ENCODE measurements around the gene ELMO1.

The ELMO1 gene

DNA sequence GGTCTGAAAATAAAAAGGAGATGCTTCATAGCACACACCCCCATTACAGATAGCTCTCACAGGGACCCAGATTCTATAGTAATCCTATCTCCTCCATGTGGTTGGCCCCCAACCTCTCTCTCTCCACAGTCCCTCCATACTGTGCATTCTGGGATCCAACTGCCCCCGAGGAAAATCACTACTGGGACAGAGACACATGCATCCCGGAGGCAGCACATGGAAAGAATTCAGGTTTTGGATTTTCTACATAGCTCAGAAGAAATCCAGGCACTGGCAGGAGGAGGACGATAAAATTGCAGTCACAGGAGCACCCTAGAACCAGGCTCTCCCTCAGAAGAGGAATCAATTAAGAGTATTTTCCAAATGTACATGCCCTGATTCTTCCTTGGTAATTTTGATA, 239.5 kb downstream of the ELMO1 start:
- no peak for DNase-seq

DNA sequence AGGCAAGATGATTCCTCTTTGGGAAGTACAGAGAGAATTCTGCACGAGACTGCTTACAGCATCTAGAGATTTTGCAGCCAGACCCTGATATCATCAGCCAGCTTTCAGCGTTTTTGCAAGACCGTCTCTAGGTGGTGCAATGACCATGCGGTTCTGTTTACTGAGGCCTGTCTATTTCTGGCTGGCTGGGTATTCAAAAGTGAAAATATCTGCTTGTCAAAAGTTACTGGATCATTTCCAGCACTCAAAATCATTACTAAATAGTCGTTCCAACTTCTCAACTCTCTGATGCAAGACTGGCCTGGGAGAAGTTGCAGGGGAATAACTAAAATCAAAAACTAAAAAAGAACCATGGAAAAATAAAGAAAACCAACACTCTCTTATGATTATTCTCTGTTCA, 240.1 kb downstream of the ELMO1 start:
- DNase-seq = peak in 2 of 4 experiments; percentile 4 to 9

DNA sequence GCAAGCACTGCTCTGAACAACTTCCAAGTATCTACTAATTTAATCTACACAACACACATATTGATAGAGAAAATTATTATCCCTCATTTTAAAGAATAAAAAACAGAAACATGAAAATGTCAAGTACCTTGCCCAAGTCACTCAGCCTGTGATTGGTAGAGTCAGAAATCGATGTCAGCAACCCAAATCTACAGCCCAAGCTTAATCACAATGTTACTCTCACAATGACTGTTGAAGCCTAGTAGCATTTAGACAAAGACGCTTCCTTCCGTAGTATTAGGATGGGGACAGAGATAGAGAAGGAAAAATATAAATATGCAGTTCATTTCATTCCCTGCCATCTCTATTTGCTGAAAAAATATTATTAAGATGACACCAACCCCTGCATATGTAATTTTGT, 242.5 kb downstream of the ELMO1 start:
- DNase-seq = no peak

DNA sequence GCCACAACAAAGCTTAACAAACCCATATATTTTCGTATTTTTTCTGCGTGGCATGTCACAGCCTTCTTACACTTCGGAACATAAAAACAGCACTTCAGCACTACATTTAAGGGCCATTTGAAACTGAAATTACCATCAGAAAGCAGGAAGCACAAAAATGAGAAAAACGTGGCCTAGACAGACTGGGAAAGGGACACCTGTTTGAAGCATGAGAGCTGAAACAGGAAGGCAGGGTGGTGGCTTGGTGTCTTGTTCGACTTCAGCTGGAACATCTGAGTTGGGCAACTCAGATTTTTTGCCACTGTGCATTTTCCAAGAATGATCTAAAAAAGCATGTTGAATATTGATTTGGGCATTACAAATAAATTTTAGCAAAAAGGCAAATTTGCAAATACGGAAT, 243.2 kb downstream of the ELMO1 start:
- DNase-seq = no peak

DNA sequence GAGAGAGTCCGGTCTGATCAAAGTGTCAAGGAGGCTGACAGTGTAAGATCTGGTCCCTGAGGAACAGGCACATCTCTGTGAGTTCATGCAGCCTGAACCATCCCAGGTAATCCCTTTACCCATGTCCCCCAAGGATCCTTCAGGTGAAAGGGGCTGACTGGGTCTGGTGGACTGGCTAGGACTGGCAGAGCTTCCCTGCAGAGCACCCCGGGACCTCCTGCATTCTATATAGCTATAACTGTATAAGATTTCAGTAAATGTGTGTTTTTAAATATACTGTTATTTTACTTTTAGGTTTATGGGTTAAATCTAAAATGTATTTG, 246.8 kb downstream of the ELMO1 start:
- DNase-seq = no peak

- peak in 3 of 4 experiments; percentile 2 to 33 (median 8) for DNase-seq
These were observed 247.4 kb downstream of the ELMO1 start for GRCh38 chr7:37201003-37201875.

DNA sequence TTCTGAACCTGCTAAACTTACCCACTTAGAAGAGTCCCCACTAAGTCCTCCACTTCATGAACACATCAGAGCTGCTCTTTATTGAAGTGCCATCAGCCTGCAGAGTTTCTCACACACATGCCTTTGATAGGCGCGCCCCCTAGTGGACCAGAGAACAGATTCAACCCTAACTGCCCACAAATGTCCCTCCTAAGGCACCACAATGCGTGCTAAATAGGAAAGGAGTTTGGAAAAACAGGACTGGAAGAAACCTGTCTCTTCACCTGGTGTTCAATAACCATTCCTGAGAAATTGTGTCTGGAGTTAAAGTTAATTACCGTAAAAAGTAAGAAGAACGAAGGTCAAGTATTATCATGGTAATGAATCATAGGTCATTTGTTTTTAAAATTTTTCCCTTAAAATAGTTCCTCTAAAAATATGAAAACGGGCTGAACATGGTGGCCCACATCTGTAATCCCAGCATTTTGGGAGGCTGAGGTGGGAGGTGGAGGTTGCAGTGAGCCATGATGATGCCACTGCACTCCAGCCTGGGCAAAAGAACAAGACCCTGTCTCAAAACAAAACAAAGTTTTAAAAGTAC, 249.7 kb downstream of the ELMO1 start:
- DNase-seq = peak; percentile 21 to 69 (median 53)

DNA sequence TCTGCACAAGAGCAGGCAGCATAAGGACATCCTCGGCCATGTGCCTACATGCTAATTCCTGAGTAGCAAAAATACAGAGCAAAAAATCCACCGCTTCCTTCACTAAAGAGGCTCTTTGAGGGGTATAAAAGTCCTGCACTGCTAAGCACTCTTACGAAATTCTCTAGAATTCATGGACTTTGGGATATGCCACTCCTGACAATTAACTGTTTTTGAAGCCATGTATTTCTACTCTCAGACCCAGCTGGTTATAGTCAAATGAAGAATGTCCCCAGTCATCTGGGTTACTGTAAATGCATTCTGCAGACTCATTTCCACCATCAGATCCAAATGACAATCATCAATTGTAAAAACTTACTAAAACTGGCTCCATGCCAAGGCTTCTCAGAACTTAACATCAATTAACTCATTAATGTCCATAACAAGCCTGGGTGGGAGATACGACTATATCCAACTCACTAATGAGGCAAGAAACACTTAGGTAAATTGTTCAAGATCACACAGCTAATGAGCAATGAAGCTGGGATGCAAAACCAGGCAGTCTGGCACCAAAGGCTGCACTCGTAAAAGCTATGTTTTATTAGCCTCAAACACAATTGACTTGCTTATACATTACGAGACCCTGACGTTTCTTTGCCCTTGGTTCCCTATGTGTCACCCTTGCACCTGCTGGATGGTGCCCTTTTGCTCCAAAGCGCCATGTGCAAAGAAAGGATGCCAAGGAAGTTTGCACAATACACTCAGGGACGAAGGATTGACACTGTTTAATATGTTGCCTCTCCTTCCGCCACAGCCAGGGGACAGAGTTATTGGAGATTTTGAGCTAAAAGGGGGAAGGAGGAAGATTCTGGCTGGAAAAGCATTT, 250.4 kb downstream of the ELMO1 start:
- no peak for DNase-seq

- no peak for DNase-seq
These were observed 251.6 kb downstream of the ELMO1 start for GRCh38 chr7:37197108-37197507.

- no peak for DNase-seq
These were observed 252.0 kb downstream of the ELMO1 start for GRCh38 chr7:37196676-37197075.

DNA sequence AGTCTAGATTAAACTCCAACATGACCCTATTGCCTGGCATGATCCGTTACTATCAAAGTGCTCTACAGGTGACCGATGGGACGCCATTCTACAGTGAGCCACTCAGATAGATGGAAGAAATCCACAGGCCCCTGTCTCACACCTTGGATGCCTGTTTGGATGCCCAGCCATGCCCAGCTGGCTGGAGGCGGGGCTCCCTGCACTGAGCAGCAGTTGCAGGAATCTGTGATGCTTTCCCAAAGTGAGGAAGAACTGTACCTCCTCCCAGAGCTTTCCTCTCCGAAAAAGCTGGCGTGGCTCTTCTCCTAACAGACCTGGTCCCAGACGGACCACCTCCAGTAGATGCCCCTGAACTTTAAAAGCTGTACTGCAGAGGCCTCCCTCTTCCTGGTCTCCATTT, 253.3 kb downstream of the ELMO1 start:
- DNase-seq = no peak

GRCh38 chr7:37194943-37195342, 253.7 kb downstream of the ELMO1 start:
- no peak for DNase-seq

DNA sequence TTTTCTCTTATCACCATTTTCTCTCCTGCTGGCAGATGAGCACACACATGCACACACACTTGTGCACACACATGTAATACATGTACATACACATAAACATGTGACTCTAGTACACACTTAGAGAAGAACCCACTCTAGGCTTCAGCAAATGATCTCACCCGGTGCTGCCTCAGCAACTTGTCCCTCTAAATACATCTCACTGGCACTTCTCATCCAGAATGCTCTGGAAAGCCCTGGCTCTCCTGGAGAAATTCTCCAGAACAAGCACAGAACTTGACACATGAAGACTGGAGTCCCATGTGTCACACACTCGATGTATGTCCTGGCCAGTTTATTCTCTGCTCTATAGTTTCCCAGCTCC, 254.9 kb downstream of the ELMO1 start:
- DNase-seq = no peak

GRCh38 chr7:37193087-37193774, 255.4 kb downstream of the ELMO1 start:
- DNase-seq = no peak

DNA sequence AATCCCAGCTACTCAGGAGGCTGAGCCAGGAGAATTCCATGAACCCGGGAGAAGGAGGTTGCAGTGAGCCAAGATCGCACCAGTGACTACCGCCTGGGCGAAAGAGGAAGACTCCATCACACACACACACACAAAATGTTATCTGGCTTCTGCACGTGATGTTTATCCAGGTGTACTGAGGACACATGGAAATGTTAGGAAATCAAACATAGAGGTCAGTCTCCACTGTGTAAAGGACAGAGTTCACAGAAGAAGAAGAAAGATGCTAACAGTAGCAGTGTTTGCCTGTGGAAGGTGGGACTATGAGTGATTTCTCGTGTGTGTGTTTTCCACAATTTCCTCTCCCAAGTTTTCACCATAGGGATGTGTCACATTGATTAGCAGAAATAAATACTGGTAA, 256.9 kb downstream of the ELMO1 start:
- no peak for DNase-seq

GRCh38 chr7:37187179-37187578, 261.5 kb downstream of the ELMO1 start:
- no peak for DNase-seq

DNA sequence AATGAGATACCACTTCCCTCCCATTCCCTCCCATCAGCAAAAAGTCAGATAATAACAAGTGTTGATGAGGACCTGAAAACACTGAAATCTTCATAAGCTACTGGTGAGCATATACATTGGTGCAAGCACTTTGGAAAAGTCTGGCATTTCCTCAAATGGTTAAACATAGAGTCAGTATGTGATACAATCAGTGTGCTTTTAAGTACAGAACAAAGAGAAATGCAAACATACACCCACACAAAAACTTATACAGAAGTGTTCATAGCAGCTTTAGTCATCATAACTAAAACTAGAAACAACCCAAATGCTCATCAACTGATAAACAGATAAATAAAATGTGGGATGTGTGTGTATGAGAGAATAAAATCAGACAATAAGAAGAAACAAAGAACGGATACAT, 261.9 kb downstream of the ELMO1 start:
- no peak for DNase-seq

DNA sequence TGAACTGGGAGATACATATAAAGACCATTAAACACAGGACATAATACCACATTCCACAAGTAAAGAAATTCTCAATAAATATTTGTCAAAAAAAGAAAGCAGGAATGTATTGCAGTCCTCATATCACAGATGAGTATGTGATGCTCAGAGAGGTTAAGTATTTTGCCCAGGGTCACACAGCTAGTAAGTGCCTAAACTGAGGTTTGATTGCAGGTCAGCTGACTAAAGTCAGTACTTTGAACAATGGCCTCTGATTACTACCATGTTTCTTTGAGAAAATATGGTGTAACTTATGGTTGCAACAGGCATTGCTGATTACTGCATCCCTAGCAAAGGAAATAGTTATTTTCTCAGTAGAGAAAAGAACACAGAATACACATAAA, 267.1 kb downstream of the ELMO1 start:
- no peak for DNase-seq

DNA sequence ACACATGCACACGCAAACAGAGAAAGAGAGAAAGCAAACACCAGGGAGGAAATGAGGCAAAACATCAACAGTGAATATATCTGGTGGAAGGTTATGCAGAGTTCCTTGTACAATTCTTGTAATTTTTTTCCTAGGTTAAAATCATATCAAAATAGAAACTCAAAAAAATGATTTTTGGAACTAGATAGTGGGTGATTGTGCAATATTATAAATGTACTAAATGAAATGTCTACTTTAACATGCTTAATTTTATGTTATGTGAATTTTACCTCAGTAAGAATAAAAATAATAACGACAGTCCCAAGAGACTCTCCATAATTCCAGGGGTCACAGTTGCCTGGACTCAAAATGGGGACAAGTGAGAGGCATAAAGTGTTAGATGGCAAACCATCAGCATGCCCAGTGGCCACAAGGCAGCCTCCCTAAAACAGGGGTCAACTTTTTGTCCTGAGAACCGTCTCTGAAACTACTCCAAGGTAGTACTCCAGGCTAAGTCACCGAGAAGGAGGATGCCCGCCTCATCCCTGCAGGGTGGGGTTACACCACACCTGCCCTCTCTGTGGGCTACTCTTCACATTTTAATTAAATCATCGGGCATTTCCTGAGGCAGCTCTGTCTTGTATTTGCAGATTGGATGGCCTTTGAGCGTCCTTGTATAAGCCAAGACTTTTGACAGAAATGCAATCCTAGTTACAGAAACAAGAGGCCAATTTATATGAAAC, 267.7 kb downstream of the ELMO1 start:
- DNase-seq = no peak

DNA sequence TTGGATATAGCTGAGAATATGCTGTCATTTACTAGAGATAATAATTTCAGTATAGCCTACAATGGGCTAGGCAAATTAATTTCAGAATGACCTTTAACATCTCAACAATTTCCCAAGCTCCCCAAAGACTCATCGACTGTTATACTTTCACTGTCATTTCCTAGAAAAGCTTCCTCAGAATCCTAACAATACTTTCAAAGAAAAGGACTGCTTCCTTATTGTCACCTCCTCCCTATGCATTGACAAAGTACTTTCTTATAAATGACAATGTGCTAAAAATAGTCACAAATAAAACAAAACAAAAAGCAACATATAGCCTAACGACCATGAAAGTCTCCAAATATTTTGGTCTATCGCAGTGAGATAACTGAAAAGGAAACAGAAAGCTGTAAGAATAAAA, 272.6 kb downstream of the ELMO1 start:
- DNase-seq = no peak

GRCh38 chr7:37174460-37174859, 274.2 kb downstream of the ELMO1 start:
- no peak for DNase-seq

- no peak for DNase-seq
These were observed 275.0 kb downstream of the ELMO1 start for GRCh38 chr7:37173670-37174069.

DNA sequence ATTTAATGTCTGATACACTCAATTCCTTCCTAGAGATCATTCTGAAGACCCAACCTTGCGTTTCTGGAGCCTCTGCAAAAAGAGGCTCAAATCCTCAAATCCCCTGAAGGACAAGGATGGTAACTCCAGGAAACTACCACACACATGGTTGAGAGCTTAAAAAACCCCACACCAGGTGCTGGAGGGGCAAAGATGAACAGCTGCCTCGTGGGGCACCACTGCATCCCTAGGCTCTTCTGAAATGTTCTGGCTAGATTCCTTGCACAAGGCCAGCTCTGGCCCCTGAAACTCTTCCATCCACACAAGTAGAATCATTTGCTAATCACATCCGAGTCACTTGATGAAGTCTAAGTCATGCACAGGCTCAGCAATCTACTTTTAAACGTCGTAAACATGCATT, 286.6 kb downstream of the ELMO1 start:
- DNase-seq = no peak
